Measurements from ENCODE around the gene SLC35F5. TPM values are rescaled to one million over a fixed set of nuclear protein-coding genes. Genes with fewer than 3 reads are reported as not detected.
"Not testable (repeated sequence)": the region's sequence is repeated elsewhere in the genome, so short reads cannot be mapped to it uniquely, and the experiment has no call there.

The SLC35F5 gene
- total RNA-seq, 1 donor from 2014 or later, result 57.5 TPM

- no peak for TF ChIP-seq CTCF (IDR thresholded peaks at IDR 0.05; ENCODE audit: unreplicated experiment)
- DNase-seq (ENCODE audit: low spot score in 2 of 2, unreplicated experiment in 2 of 2), result no peak
- Mint-ChIP-seq H3K4me1 (no peaks in the 10 kb centered on the region), H3K9me3 (no peaks in the 10 kb centered on the region), H3K27ac (no peak overlapping the region), H3K36me3 (no peaks in the 10 kb centered on the region), H3K27me3 (ENCODE audit: low read depth) (peaks cover 19% of the 10 kb centered on the region), H3K4me3 (no peak overlapping the region)
Observed at GRCh38 chr2:113672326-113672932, 84.0 kb downstream of the SLC35F5 start.

GRCh38 chr2:113669013-113669412 is 87.4 kb downstream of the SLC35F5 start:
- H3K36me3 Mint-ChIP-seq; H3K9me3 Mint-ChIP-seq; DNase-seq (ENCODE audit: low spot score in 2 of 2, unreplicated experiment in 2 of 2); H3K4me3 Mint-ChIP-seq; H3K27ac Mint-ChIP-seq; H3K4me1 Mint-ChIP-seq: not testable (repeated sequence)
- peaks cover 13% of the 10 kb centered on the region for H3K27me3 Mint-ChIP-seq (ENCODE audit: low read depth)

GRCh38 chr2:113664761-113665533 is 91.5 kb downstream of the SLC35F5 start:
- not testable (repeated sequence) for DNase-seq (ENCODE audit: low spot score in 2 of 2, unreplicated experiment in 2 of 2)

GRCh38 chr2:113663285-113664060 is 93.0 kb downstream of the SLC35F5 start:
- H3K27ac Mint-ChIP-seq; H3K36me3 Mint-ChIP-seq; H3K9me3 Mint-ChIP-seq; DNase-seq (ENCODE audit: low spot score in 2 of 2, unreplicated experiment in 2 of 2); H3K4me1 Mint-ChIP-seq; H3K4me3 Mint-ChIP-seq; H3K27me3 Mint-ChIP-seq (ENCODE audit: low read depth): not testable (repeated sequence)

More at GRCh38 chr2:113664761-113665533, 91.5 kb downstream of the SLC35F5 start:
- not testable (repeated sequence) for H3K36me3 Mint-ChIP-seq; H3K4me1 Mint-ChIP-seq; H3K27me3 Mint-ChIP-seq (ENCODE audit: low read depth); H3K9me3 Mint-ChIP-seq; H3K27ac Mint-ChIP-seq; H3K4me3 Mint-ChIP-seq

Small RNAs within 50 kb of the gene (microRNA-seq; reads per million reads assigned to microRNA genes)
- gene MIR4782, result not detected

Other genes starting within 250 kb of the SLC35F5 start
- 39.5 to 44.2 TPM (median 41.8 TPM) in 3 replicates for gene RABL2A, start 129.4 kb downstream of the SLC35F5 start, total RNA-seq
- 150 to 163 TPM (median 151 TPM) in 3 replicates for gene ACTR3, start 133.4 kb upstream of the SLC35F5 start, total RNA-seq